Activated T-cell treated with anti-CD3 and anti-CD28 coated beads, Interleukin-2, amount 50 U/mL, for 72 hours (primary cell): ENCODE measurements around the gene KRT23. TPM values are rescaled to one million over a fixed set of nuclear protein-coding genes. Genes with fewer than 3 reads are reported as not detected.

Experiments used
- ATAC-seq, 2 donors: fragments of 150-1000 bp; cut with Tn5 transposase; replicated peaks in 1 of 2; 2 replicates each; pipeline ENCODE4 v1.10.0; 2021; ENCODE audit warnings: moderate library complexity in 2 of 2, mild to moderate bottlenecking in 1 of 2
- DNase-seq, 2 donors: peaks; one replicate each; pipeline ENCODE4 v3.0.0; 2021 to 2022; ENCODE audit warnings: mixed read lengths in 1 of 2
- H3K27ac Mint-ChIP-seq: one replicate; pipeline ENCODE4 v1.8.0; 2022; ENCODE audit warnings: mild to moderate bottlenecking, moderate library complexity, mixed read lengths
- H3K27me3 Mint-ChIP-seq: one replicate; pipeline ENCODE4 v1.8.0; 2022; ENCODE audit warnings: low read depth, mixed read lengths
- H3K36me3 Mint-ChIP-seq, 2 donors: one replicate each; pipeline ENCODE4 v1.8.0; 2022; ENCODE audit warnings: mixed read lengths in 2 of 2, mild to moderate bottlenecking in 1 of 2; ENCODE audit not compliant: insufficient read depth in 2 of 2
- H3K4me1 Mint-ChIP-seq: one replicate; pipeline ENCODE4 v1.8.0; 2022; ENCODE audit warnings: low read depth, mixed read lengths
- H3K4me3 Mint-ChIP-seq, 2 donors: one replicate each; pipeline ENCODE4 v1.8.0; 2022; ENCODE audit warnings: mild to moderate bottlenecking in 2 of 2, mixed read lengths in 2 of 2, moderate library complexity in 2 of 2
- H3K9me3 Mint-ChIP-seq, 2 donors: one replicate each; pipeline ENCODE4 v1.8.0; 2022; ENCODE audit warnings: mixed read lengths in 2 of 2
- total RNA-seq, 2 donors: library from RNA; stranded (reverse); gene quantifications; one replicate each; pipeline ENCODE4 v1.2.3, GENCODE V29; 2022

The KRT23 gene, protein sequence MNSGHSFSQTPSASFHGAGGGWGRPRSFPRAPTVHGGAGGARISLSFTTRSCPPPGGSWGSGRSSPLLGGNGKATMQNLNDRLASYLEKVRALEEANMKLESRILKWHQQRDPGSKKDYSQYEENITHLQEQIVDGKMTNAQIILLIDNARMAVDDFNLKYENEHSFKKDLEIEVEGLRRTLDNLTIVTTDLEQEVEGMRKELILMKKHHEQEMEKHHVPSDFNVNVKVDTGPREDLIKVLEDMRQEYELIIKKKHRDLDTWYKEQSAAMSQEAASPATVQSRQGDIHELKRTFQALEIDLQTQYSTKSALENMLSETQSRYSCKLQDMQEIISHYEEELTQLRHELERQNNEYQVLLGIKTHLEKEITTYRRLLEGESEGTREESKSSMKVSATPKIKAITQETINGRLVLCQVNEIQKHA
- not detected for total RNA-seq

GRCh38 chr17:40937384-40937819 lies at the start of gene KRT23:
KRT23 (minus strand) TSS chr17:40937646; CDS start chr17:40936603, 1,043 bp downstream.
- Mint-ChIP-seq H3K36me3 (no peaks in the 10 kb centered on the region), H3K9me3 (no peaks in the 10 kb centered on the region), H3K27ac (no peak within 1 kb of the TSS), H3K27me3 (peaks cover 11% of the 10 kb centered on the region), H3K4me1 (no peaks in the 10 kb centered on the region), H3K4me3 (no peak within 1 kb of the TSS)
- DNase-seq, result no peak
- ATAC-seq, result no peak

- no peak overlapping the region for H3K27ac Mint-ChIP-seq
- no peak overlapping the region for H3K4me3 Mint-ChIP-seq
- DNase-seq (no peak), ATAC-seq (no peak)
- no peaks in the 10 kb centered on the region for H3K36me3 Mint-ChIP-seq
- no peaks in the 10 kb centered on the region for H3K9me3 Mint-ChIP-seq
- H3K27me3 Mint-ChIP-seq, result peaks cover 21% of the 10 kb centered on the region
- no peaks in the 10 kb centered on the region for H3K4me1 Mint-ChIP-seq
Measured at GRCh38 chr17:40986920-40987319, 49.5 kb upstream of the KRT23 start.

- Mint-ChIP-seq H3K27me3 (peaks cover 16% of the 10 kb centered on the region), H3K9me3 (no peaks in the 10 kb centered on the region), H3K4me3 (no peak within 1 kb of the TSS), H3K4me1 (no peaks in the 10 kb centered on the region), H3K36me3 (no peaks in the 10 kb centered on the region), H3K27ac (no peak within 1 kb of the TSS)
- ATAC-seq (no peak), DNase-seq (no peak)
Measured at GRCh38 chr17:40984226-40984625, 46.8 kb upstream of the KRT23 start, which contains the start of gene KRT40. KRT40 (minus strand) TSS chr17:40984326; CDS start chr17:40984273, 53 bp downstream.

DNA sequence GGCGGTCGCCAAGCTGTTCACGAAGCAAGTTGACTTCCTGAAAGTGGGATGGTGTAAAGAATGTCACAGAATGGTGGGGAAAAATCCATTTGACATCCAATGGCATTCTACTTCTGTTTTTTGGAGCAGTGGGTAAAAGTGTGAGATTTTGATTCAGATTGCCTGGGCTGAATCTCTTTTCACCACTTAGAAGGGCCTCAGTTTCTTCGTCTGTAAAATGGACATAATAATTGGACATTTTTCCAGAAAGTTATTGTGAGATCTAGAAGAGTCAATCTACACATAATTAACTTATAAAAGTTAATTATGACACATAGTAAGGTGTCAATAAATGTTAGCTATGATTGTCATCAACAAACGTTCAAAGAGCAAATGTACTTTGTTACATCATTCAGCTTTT lies 43.7 kb upstream of the KRT23 start:
- Mint-ChIP-seq H3K4me1 (no peaks in the 10 kb centered on the region), H3K27me3 (peaks cover 12% of the 10 kb centered on the region), H3K4me3 (no peak overlapping the region), H3K9me3 (no peaks in the 10 kb centered on the region), H3K36me3 (no peaks in the 10 kb centered on the region), H3K27ac (no peak overlapping the region)
- ATAC-seq, result no peak
- no peak for DNase-seq

DNA sequence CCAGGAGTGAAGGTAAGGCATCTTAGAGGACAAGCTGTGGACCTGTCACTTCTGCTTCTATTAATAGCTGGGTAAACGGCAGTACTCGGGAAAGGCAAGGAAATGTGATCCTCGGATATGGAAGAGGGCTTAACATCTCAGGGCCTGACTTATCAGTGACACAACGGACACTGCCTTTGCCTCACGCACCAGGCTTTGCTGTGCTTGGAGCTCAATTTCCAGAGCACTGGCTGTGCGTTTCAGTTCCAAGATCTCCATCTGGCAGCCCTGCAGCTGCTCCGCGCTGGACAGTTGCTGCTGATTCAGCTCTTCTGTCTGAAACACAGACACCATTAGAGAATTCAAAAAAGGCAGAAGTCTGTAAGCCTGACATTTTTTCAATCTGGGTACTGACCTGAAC lies 43.1 kb upstream of the KRT23 start:
- H3K4me3 Mint-ChIP-seq, result no peak overlapping the region
- no peaks in the 10 kb centered on the region for H3K36me3 Mint-ChIP-seq
- ATAC-seq, result no peak
- H3K27me3 Mint-ChIP-seq, result peaks cover 7% of the 10 kb centered on the region
- H3K9me3 Mint-ChIP-seq, result no peaks in the 10 kb centered on the region
- DNase-seq, result no peak
- H3K27ac Mint-ChIP-seq, result no peak overlapping the region
- no peaks in the 10 kb centered on the region for H3K4me1 Mint-ChIP-seq

DNA sequence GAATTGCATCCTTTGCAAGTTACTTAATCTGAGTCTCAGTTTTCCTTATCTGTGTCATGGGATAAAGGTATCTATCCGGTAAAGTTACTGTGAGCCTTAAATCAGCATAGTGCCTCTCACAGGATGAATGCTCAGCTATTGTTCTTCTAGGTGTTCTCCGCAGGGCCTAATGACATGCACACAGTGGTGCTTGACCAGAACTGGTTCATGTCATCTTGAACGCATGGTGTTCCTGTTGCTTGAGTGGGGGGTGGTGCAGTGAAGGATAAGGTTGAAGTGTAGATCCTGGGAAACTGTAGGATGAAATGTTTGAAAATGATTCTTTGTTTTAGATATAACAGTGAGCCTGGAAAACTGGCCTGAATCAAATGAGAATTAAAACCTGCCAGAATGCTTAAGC lies 42.7 kb upstream of the KRT23 start:
- Mint-ChIP-seq H3K27ac (no peak overlapping the region), H3K4me1 (no peaks in the 10 kb centered on the region), H3K27me3 (peaks cover 10% of the 10 kb centered on the region), H3K36me3 (no peaks in the 10 kb centered on the region), H3K9me3 (no peaks in the 10 kb centered on the region), H3K4me3 (no peak overlapping the region)
- ATAC-seq (no peak), DNase-seq (no peak)

DNA sequence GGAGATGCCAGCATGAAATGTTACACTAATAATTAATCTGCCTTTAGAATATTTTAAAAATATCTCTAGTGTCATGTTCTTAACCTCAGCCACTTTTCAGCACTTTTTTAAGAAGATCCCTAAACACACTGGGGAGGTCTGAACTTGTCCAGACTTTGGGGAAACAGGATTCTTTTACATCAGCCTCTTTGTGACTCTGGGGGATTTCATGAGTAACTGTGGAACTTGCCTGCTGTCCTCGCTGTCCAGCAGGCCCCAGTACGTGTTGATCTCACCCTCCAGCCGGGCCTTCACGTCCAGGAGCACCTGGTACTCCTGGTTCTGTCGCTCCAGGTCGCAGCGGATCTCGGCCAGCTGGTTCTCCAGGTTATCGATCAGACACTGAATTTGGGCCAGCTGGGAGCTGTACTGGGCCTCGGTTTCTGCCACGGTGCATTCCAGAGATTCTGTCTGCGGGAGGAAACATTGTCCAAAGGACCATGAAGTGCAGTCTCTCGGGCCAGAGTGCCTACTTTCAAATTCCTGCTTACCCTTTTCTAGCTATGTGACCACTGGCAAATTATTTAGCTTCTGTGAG lies 41.2 kb upstream of the KRT23 start:
- ATAC-seq (no peak), DNase-seq (no peak)
- Mint-ChIP-seq H3K4me1 (no peaks in the 10 kb centered on the region), H3K36me3 (no peaks in the 10 kb centered on the region), H3K27me3 (peaks cover 15% of the 10 kb centered on the region), H3K4me3 (no peak overlapping the region), H3K9me3 (no peaks in the 10 kb centered on the region), H3K27ac (no peak overlapping the region)

- Mint-ChIP-seq H3K36me3 (no peaks in the 10 kb centered on the region), H3K4me1 (no peaks in the 10 kb centered on the region), H3K9me3 (no peaks in the 10 kb centered on the region), H3K27me3 (peaks cover 15% of the 10 kb centered on the region), H3K27ac (no peak overlapping the region), H3K4me3 (no peak overlapping the region)
- ATAC-seq (no peak), DNase-seq (no peak)
Measured at GRCh38 chr17:40975516-40975915, 38.1 kb upstream of the KRT23 start.

GRCh38 chr17:40974366-40974765 lies 36.9 kb upstream of the KRT23 start:
- Mint-ChIP-seq H3K9me3 (no peaks in the 10 kb centered on the region), H3K27me3 (peaks cover 15% of the 10 kb centered on the region), H3K4me3 (no peak overlapping the region), H3K4me1 (no peaks in the 10 kb centered on the region), H3K27ac (no peak overlapping the region), H3K36me3 (no peaks in the 10 kb centered on the region)
- DNase-seq, result no peak
- no peak for ATAC-seq

DNA sequence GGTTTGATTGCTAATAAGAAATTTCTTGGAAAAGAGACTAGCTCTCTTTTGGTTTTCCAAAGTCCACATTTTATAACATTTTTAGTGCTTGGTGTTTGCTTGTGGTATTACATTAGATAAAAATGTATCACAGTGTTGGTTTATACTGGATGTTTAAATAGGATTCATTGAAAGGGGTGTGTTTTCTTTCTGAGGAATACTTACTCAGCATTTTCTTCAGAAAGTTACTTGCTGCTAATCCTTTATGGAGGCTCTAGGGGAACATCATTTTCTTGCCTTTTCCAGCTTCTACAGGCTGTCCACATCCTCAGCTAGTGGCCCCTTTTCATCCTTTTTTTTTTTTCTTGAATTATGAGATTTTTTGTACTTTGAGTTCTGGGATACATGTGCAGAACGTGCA lies 30.1 kb upstream of the KRT23 start:
- DNase-seq, result no peak
- H3K9me3 Mint-ChIP-seq, result no peaks in the 10 kb centered on the region
- H3K4me1 Mint-ChIP-seq, result peaks cover 4% of the 10 kb centered on the region
- peaks cover 12% of the 10 kb centered on the region for H3K27me3 Mint-ChIP-seq
- no peak overlapping the region for H3K4me3 Mint-ChIP-seq
- ATAC-seq, result no peak
- no peaks in the 10 kb centered on the region for H3K36me3 Mint-ChIP-seq
- no peak overlapping the region for H3K27ac Mint-ChIP-seq

DNA sequence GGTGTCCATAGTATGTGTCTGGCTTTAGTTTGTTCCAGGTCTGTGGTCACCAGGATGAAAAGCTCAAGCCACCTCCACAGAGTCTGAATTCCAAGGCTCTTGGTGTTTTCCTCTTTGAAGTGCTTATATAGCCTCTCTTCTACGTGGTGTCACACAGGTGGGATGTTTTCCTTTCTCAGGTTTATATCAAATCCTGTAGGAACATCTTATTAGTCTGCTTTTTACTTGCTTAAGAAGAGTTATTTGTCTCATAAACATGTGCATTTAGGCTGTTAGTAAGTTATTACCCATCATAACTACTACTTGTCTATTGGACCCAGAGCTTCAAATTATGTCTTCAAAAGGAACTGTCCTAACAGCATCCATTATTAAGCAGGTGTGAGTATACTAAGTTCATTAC lies 29.4 kb upstream of the KRT23 start, which contains the start of gene KRT39:
Gene KRT39, minus strand, starts transcription at position 101 of the 400 bp plus-strand sequence. Its CDS starts 92 bp downstream, at position 9.
- Mint-ChIP-seq H3K36me3 (no peaks in the 10 kb centered on the region), H3K27ac (no peak within 1 kb of the TSS), H3K9me3 (no peaks in the 10 kb centered on the region), H3K4me3 (no peak within 1 kb of the TSS), H3K27me3 (peaks cover 12% of the 10 kb centered on the region), H3K4me1 (peaks cover 4% of the 10 kb centered on the region)
- no peak for ATAC-seq
- DNase-seq, result no peak

DNA sequence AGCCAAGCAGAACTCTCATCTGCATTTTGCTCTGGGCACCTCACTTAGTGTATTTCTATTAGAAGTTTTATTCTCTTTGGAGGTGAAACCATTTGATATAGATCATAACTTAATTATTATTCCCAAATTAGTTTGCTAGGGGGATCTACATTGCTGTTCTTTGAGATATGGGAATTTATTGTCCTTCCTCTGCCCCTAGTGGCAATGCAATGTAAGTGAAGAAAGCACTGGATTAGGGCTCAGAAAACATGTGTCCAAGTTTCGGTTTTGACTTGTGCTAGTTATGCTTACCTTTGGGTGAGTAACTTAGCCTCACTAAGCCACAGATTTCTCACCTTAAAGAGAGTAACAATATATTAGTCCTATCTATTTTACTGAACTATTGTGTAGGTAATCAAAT lies 26.4 kb upstream of the KRT23 start:
- ATAC-seq (peak in 1 of 2 donors; percentile 54), DNase-seq (peak in 1 of 2 donors; percentile 2)
- Mint-ChIP-seq H3K4me3 (no peak overlapping the region), H3K4me1 (peaks cover 12% of the 10 kb centered on the region), H3K36me3 (no peaks in the 10 kb centered on the region), H3K27me3 (peaks cover 20% of the 10 kb centered on the region), H3K9me3 (no peaks in the 10 kb centered on the region), H3K27ac (no peak overlapping the region)

GRCh38 chr17:40962059-40962561 lies 24.7 kb upstream of the KRT23 start:
- ATAC-seq (no peak), DNase-seq (no peak)
- H3K36me3 Mint-ChIP-seq, result no peaks in the 10 kb centered on the region
- no peaks in the 10 kb centered on the region for H3K9me3 Mint-ChIP-seq
- no peak overlapping the region for H3K4me3 Mint-ChIP-seq
- H3K27me3 Mint-ChIP-seq, result peaks cover 20% of the 10 kb centered on the region
- peaks cover 12% of the 10 kb centered on the region for H3K4me1 Mint-ChIP-seq
- H3K27ac Mint-ChIP-seq, result no peak overlapping the region
